Frontal cortex (tissue), 4 donors: ENCODE results near the gene ST3GAL6. TPM values are rescaled to one million over a fixed set of nuclear protein-coding genes. Genes with fewer than 3 reads are reported as not detected.
"Not testable (repeated sequence)": the region's sequence is repeated elsewhere in the genome, so short reads cannot be mapped to it uniquely, and the experiment has no call there.

Experiments
- DNase-seq, 2 donors: peaks; one replicate each; pipeline ENCODE4 v3.0.0; 2012; ENCODE audit warnings: low spot score in 2 of 2
- FAIRE-seq: peaks from 2 replicates; lab custom pipeline; 2012; peaks lifted over from hg19 to GRCh38; lab: Jason Lieb, UNC
- small RNA-seq: library from RNA; depleted of rRNA; stranded (forward); fragments of <200 nt; gene quantifications from one replicate; pipeline ENCODE3, GENCODE V24; 2014
- total RNA-seq: library from RNA; depleted of rRNA; stranded (reverse); fragments of >200 nt; gene quantifications from one replicate; pipeline ENCODE4 v1.2.3, GENCODE V29; 2014
- donor health status: control.
- donor health status: control.
- donor health status: control.

ST3GAL6 gene
- total RNA-seq, 1 donor from 2014 or later = 18.3 TPM

DNA sequence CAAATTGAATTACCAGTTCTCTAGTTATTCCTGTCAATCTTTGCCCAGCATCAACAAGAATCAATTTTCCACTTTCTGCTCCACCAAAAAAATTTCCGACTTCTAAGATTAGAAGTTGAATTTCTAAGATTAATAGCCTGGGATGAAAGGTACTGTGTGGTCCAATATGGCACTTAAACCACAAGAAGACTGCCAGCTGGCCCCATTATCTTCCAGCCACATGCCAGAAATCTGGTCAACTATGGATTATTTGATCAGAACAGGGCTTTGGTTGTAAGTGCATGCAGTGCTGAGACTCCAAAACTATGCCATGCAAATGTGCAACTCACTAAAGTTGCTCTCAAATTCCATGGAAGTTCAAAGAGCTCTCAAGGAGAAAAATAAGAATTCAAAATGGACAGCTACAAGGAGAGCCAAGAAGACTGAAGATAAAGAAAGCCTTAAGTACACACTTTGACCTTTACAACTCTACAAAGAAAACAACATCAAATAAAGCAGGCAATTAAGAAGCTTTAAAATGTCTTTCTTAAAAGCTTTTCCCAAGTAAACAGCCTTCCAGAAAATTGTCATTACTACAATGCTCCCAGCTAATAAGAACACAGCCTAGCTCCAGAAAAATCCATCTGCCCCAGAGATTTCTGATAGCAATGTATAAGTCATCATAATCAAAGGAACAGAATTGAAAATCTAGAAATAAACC, 64.2 kb downstream of the ST3GAL6 start:
- FAIRE-seq (no peak), DNase-seq (no peak)

DNA sequence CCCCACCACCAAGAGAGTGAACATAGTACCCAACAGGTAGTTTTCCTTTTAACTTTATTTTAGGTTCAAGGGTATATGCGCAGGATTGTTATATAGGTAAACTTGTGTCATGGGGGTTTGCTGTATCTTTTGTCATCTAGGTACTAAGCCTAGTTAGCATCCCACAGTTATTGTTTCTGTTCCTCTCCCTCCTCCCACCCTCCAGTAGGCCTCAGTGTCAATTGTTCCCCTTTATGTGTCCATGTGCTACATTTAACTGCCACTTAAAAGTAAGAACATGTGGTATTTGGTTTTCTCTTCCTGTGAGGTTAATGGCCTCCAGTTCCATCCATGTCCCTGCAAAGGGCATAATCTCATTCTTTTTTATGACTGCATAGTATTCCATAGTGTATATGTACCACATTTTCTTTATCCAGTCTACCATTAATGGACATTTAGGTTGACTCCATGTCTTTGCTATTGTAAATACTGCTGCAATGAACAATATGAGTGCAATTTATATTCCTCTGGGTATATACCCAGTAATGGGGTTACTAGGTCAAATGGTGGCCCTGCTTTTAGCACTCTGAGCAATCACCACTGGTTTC, 66.2 kb downstream of the ST3GAL6 start:
- DNase-seq = no peak
- FAIRE-seq = no peak

DNA sequence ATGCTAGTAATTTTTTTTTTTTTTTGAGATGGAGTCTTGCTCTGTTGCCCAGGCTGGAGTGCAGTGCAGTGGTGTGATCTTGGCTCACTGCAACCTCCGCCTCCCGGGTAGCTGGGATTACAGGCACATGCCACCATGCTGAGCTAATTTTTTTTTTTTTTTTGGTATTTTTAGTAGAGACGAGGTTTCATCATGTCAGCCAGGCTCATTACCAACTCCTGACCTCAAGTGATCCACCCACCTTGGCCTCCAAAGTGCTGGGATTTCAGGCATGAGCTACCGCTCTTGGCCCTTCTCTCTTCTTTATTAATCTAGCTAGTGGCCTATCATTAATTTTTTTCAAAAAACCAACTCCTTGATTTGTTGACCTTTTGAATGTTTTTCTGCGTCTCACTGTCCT, 67.9 kb downstream of the ST3GAL6 start:
- DNase-seq, FAIRE-seq: not testable (repeated sequence)

DNA sequence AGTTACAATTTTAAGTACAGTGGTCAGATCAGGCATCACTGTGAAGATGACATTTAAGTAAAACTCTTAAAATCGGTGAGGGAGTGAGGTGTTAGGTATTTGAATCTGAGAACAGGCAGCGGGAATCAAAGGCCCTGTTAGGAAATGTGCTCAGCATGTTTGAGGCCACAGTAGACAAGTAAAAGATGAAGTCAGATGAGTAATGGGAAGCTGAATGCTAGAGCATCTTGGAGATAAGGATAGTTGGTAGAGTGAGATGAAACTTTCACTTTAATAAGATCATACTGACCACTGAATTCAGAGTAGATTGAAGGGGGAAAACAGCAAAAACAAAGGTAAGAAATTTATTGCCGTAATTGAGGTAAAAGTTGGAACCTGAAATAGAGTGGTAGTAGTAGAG, 76.7 kb downstream of the ST3GAL6 start:
- DNase-seq (no peak), FAIRE-seq (no peak)

DNA sequence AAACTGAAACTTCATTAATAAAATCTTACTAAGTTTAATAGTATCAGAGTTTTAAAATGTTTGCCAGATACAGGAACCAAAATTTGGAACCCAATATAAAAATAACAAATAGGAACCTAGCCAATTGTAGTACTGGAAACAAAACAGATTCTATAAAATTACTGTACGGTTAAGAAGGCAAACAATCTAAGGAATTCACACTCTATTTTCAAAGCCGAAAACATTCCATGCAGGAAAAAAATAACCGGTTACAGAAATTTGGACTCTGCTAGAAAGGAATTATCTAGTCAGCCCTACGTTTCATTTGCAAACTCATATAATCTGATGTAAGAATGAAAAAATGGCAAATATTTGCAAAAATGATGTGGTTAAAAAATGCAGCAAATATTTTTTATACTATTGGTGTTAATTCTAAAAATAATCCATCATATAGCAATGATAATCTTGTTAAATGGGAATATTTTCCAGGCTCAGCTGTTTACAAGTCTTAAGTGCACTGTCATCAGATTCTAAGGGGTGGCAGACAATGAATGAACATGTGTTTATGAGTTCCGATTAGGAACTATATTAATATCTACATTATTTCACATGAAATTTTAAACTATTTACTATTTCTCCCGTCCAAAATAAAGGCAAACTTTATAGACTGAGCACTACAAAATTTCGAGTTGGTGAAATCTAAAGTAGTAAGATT, 80.3 kb downstream of the ST3GAL6 start:
- no peak for DNase-seq
- no peak for FAIRE-seq

Small RNA genes within 50 kb of the gene (small RNA-seq; reads per million reads assigned to genes)
- gene RNU6-26P = not detected

Other genes starting within 250 kb of the ST3GAL6 start
- gene CLDND1, start 240.4 kb upstream of the ST3GAL6 start, total RNA-seq = 124 TPM
- not detected for gene GPR15, start 231.4 kb upstream of the ST3GAL6 start, total RNA-seq
- gene CPOX, start 169.7 kb upstream of the ST3GAL6 start, total RNA-seq = 17.1 TPM
- 31.4 TPM for gene DCBLD2, start 138.4 kb downstream of the ST3GAL6 start, total RNA-seq